IMR-90 (cell line): ENCODE results near the gene PDZRN3.

ENCODE experiments used
- CHD1 ChIP-seq: IDR thresholded peaks from 2 replicates; pipeline ENCODE4 v1.6.1; 2012; ENCODE audit warnings: low read depth, low read length, improper control_type of control experiment
- CTCF ChIP-seq: conservative IDR thresholded peaks from 2 replicates; pipeline ENCODE4 v1.5.1; 2012; ENCODE audit warnings: mild to moderate bottlenecking, low read depth, low read length, improper control_type of control experiment
- ELK1 ChIP-seq: fragments of 150-350 bp; IDR thresholded peaks from 2 replicates; pipeline ENCODE4 v1.6.1; 2016; ENCODE audit warnings: low read depth, mild to moderate bottlenecking, low read length, moderate library complexity, borderline replicate concordance
- POLR2A ChIP-seq: IDR thresholded peaks from 2 replicates; pipeline ENCODE4 v1.6.1; 2012; ENCODE audit warnings: mild to moderate bottlenecking, low read depth, low read length
- RAD21 ChIP-seq: IDR thresholded peaks from 2 replicates; pipeline ENCODE4 v1.6.1; 2012; ENCODE audit warnings: low read length, improper control_type of control experiment
- RCOR1 ChIP-seq: IDR thresholded peaks from 2 replicates; pipeline ENCODE4 v1.6.1; 2012; ENCODE audit warnings: mild to moderate bottlenecking, low read length, improper control_type of control experiment; ENCODE audit not compliant: insufficient replicate concordance
- RFX5 ChIP-seq: IDR thresholded peaks from 2 replicates; pipeline ENCODE4 v1.8.0; 2012; ENCODE audit warnings: low read depth, mild to moderate bottlenecking, low read length, moderate library complexity

DNA sequence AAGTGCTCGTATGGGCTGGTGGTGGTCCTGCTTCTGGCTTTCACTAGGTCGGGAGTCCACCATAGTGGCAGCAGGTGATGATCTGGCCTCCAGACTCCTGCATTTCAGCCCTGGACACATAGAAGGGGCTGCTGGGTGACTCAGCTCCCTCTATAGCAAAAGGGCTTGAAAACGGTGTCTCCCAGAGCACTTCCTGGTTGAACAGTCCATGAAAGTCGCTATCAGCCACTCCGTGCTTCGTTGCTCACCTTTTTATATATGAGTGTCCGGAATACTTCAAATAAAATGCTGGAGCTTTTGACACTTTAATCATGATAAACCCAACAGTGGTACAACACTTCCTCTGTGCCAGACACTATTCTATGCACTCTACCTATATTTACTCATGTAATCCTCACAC lies 213.2 kb downstream of the PDZRN3 start:
- TF ChIP-seq RAD21 = no peak
- no peak for TF ChIP-seq CHD1
- no peak for TF ChIP-seq CTCF
- no peak for TF ChIP-seq POLR2A
- no peak for TF ChIP-seq RFX5
- no peak for TF ChIP-seq RCOR1
- TF ChIP-seq ELK1 = no peak
